Mucosa of gallbladder (tissue), 1 donor: Measurements from ENCODE around the gene PEX5L. TPM values are rescaled to one million over a fixed set of nuclear protein-coding genes. Genes with fewer than 3 reads are reported as not detected.

Experiments used
- DNase-seq: peaks from one replicate; pipeline ENCODE4 v3.0.0-alpha.2; 2020; ENCODE audit warnings: low spot score
- total RNA-seq: library from RNA; stranded (reverse); gene quantifications from one replicate; pipeline ENCODE4 v1.2.1, GENCODE V29; 2021
- donor health status: DM: no; HTN: no; CAD: no.

PEX5L gene
- total RNA-seq, 1 donor from 2014 or later = 0.23 TPM

DNA sequence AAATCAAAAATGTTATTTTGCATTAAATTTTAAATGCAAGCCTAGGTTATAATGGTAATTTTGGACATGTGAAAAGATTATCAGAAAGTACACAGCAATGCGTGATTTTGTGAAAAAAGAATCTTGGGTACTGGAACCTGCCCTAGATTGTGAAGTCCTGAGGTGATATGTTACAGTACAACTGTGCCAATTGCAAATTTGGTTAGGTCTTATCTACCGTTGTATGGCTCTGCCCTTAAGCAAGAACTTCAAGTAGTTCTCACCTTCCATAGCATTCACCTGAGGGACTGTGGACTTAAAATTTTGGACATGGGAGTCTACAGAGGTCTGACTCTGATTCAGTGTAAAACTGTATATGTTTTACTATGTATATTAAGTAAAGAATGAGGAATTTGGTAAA lies 140.2 kb downstream of the PEX5L start:
- DNase-seq = no peak

DNA sequence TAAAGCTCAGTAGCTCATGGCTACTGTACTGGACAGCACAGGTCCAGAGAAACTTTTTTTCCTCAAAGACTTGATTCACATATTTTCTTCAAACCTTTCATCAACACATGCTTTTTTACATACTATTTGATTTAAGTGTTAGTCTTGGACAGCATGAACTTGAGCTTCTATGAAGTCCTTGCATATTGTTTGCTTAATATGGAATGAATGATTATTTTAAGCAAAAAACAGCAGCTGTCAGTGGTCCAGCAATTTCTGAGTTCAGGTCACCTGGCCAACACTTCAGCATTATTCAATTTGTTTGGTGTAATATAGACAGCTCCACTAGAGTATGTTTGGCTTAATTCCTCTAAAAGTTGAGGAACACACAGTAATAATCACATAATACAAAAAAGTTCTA lies 141.4 kb downstream of the PEX5L start:
- no peak for DNase-seq

DNA sequence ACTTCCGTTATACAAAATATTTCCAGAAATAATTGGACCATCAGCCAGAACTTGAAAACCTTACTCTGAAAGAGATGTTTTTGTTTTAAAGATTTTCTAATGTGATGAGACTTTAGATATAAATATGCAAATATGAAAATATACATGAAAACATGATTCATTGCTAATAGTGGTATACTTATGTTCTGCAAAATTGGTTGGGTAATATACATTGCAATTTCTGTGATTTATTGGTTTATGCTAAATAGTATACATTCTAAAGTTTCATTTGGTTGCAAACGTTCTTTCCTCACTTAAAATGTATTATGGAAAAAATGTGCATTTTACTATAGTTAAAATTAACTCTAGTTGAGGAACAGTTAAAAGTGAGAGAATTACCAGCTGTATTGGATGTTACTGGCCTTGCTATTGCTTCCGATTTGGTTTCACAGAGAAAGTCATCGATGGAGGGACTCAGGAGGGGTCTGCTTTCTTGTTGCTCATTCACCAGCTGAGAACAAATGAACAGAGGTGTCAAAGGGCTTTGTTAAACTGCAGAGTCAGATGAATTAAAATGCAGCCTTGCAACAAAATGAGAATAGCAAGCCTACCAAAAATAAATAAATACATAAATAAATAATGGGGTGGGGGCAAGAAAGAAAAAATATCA lies 149.3 kb downstream of the PEX5L start:
- no peak for DNase-seq

DNA sequence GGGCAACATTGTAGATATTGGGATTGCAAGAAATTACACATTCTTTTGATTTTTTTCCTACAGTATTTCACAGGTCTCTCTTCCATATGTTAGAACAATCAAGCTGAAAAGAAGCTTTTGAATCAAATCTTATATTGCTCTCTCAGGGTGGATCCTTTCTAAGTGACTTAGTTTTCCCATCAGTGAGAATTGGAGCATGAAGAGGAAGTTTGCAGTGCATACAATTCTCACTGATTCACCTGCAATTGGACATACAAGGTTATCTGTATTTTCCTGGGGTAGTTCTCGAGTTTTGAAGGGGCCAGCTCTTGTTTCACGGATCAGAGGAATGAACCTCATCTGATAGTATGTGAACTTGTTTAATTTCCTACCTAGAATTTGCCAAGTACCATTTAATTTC lies 150.8 kb downstream of the PEX5L start:
- DNase-seq = no peak

DNA sequence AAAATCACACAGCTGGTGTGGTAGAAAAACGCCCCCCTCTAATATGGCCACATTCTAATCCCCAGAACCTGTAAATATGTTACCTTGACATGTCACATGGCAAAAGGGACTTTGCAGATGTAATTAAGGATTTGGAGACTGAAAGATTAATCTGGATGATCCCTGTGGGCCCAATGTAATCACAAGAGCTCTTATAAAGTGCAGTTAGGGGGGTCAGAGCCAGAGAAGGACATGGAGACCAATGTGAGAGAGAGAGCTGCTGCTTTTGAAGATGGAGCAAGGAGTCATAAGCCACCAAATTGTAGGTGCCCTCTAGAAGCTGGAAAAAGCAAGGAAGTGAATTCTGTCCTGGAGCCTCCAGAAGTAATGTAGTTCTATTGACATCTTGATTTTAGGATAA lies 152.6 kb downstream of the PEX5L start:
- no peak for DNase-seq

DNA sequence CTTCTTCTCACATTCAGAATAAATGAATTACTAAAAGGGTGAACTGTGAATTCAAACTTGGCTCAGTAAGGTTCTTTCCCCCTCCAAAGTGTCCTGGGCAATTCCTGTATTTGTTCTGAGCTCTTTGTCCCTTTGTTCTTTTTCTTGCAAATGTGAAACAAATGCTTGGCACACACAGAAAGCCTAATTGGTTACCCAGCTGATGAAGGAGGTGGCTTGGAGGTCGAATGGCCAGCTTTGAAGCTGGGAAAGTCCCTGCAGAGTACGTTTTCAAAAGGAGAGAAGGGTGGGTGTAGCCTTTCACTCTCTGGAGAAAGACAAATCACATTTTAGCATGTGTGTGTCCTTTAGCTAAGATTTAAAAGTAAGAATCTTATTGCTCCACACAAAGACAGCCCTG lies 154.4 kb downstream of the PEX5L start:
- no peak for DNase-seq

DNA sequence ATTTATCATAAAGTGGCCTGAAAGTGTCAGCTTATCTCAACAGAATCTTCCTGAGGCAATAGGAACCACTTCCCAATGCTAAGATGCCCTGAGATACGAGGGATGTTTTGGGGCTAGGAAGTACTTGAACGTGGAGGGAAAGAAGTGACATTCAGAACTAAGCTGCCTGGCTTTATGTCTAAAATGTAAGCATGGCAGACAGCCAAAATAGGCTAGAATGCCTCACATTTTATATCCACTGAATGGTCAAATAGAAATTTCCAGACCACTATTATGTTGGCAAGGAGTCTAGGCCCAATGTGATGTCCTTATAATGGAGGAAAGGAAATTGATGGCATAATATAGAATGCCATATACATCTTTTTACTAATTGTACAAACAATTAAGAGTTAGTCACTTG lies 154.9 kb downstream of the PEX5L start:
- no peak for DNase-seq

DNA sequence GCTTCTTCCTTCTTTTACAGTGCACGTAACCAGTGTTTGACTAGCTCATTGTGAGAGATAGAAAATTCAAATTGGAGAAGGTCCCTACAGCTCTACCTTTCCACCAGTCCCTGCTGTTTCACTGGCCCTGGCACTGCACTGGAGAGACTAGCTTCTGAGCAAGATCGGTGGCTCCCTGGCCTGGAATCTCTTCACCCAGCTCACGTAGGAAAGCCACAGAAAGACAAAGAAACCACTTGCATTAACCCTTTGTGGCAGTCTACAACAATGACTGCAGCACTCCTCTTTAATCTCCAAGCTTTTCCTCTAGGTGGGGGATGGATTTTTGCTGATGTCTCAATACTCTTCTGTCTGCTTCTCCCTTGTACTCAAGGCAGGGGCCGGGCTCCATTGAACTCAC lies 155.9 kb downstream of the PEX5L start:
- DNase-seq = no peak

DNA sequence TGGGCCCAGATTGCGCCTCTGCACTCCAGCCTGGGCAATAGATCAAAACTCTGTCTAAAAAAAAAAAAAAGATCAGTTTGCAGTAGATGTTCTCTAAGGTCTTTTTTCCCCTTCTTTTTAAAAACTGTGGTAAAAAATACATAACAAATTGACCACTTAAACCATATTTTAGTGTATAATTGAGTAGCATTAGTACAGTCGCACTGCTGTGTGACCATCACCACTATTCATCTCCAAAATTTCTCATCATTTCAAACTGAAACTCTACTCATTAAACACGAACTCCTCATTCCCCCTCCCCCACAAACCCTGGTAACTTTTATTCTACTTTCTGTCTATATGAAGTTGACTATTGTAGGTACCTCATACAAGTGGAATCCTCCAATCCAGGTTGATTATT lies 160.3 kb downstream of the PEX5L start:
- DNase-seq = no peak

DNA sequence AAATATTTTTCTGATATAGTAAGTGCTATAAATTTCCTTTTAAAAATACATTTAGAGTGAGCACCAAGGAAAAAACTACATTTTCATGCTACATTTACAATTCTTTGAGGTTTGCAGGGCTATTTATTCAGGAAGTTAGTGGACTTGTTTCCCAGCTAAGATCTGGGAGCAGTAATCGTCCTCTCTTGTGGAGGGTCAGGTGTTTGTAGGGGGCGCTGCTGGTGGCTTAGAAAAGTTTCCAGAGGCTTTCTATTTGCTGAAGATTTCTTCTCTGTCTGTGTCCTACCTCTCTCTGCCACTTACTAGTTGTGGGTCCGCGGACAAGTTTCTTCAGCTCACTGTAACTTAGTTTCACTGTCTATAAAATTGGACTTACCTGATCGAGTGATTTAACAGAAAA lies 163.9 kb downstream of the PEX5L start:
- no peak for DNase-seq

DNA sequence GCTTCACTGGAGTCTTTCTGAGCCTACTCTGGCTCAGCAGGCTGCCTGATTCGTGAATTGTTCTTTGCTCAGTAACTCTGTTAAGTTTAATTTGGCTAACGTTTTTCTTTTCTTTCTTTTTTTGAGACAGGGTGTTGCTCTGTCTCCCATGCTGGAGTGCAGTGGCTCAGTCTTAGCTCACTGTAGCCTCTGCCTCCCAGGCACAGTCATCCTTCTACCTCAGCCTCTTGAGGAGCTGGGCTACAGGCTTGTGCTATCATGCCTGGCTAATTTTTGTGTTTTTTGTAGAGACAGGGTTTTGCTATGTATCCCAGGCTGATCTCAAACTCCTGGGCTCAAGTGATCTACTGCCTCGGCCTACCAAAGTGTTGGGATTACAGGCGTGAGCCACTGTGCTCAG lies 165.0 kb downstream of the PEX5L start:
- DNase-seq = no peak

DNA sequence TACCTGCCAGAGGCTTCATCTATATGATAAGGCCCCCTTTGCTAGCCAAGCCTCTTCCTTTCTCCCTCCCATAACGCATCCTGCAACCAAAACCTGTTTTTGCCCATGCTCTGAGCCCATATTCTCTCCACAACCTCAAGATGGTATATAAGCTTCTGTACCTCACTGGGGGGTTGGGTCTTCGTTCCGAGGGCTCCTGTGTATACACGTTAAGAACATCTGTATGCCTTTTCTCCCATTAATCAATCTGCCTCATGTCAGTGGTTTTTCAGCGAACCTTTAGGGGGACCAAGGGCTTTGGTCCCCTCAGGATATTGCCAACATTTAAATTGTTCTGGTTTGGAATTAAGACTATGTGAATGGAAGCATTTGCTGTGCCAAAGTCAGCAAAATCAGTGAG lies 168.0 kb downstream of the PEX5L start:
- no peak for DNase-seq

DNA sequence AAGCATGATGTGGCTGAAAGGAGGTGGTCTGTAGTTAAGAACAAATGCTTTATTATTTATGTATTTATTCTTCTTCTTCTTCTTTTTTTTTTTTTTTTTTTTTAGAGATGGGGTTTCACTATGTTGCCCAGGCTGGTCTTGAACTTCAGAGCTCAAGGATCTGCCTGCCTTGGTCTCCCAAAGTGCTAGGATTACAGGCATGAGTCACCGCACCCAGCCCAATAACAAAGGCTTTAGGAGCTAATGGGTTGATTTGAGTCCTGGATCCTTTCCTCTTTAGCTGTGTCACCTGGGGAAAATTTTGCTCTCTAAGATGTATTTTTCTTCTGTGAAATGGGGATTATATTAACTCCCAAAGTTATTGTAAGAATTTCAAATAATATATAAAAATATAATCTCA lies 168.8 kb downstream of the PEX5L start:
- no peak for DNase-seq

DNA sequence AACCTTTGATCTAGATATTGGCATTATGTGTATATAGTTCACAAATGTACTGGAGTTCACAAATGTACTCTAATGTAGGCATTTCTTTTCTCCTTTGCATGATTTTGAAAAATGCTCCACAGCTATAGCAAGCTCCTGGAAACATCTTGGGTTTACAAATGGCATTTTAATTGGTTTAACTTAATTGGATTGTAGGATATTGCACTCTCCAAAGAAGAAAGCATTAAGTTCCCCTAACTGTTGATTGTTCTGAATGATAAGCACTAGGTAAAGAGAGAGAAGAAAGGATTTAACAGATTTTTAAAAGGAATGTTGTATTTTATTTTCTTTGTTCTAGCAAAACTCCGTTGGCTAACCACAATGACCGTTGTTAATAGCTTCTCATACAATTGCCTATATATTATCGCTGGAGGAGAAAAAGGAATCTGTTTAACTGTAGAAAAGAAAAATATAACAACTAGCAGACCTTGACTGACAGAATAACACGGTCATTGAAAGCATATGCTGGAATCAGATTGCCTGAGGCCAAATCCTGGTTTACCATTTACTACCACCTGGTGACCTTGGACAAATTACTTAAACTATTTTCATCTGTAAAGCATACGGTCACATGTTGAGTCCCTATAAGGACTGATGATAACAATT lies 170.8 kb downstream of the PEX5L start:
- DNase-seq = no peak

DNA sequence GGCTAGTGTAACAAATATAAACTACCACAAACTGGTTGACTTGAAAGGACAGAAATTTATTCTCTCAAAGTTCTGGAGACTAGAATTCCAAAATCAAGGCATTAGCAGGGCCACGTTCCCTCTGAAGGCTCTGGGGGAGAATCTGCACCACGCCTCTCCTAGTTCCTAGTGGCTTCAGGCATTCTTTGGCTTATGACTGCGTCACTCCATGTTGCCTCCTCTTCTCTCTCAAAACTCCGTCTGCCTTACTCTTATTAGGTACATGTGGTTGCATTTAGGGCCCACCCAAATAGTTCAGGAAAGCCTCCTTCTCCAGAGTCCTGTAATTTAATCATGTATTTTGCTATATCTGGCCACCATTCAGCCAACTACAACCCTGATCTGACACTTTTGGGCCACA lies 174.8 kb downstream of the PEX5L start:
- DNase-seq = no peak

DNA sequence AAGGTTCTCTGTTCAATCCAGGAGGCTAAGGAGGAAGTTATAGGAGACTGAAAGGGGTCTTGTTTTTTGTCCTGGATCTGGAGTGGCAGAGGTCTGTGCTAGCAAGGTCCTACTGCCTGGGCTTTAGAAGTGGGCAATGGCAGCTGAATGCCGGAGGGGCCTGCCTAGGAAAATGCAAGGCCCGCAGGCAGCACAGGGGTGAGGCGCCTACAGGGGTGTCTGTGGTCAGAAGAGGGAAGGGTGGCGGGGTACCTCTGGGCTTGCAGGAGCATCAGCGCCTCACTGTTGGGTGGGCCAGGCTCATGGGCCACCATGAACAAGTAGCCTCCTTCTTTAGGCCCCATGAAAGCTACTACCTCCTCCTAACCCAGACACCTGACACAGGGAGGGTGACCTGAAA lies 175.4 kb downstream of the PEX5L start:
- DNase-seq = no peak

DNA sequence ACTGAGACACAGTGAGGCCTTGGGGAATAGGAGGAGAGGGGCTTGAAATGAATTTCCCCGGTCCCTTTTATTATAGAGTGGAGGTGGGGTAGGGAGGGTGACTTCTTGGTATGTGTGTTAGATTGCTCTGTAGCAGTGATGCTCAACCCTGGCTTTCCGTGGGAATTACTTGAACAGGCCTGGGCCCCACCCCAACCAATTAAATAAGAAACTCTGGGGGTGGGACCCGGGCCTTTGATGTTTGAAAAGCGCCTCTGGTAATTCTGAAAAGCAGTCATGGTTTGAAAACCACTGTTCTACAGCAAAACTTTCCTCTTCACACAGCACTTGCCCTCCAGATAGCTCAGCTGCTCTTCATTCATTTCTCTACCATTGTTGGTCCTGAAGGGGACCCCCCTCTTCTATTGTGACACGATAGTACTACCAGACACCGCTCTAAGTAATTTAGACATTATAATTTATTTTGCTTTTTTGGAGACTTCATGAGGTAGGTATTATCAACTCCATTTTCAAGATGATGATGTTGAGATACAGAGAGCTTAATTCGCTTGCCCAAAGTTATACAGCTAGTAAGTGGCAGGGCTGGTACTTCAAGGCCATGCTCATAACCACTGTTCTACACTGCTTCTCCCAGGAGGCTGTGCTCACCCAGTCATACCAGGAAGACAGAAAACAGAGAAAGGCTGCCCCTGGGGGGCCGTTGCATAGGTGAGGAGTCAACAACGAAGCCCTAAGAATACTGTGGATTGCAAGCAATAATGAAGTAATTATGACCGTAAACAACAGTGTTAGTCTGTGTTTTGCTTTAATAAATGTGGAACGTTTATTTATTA lies 176.2 kb downstream of the PEX5L start:
- DNase-seq = no peak

DNA sequence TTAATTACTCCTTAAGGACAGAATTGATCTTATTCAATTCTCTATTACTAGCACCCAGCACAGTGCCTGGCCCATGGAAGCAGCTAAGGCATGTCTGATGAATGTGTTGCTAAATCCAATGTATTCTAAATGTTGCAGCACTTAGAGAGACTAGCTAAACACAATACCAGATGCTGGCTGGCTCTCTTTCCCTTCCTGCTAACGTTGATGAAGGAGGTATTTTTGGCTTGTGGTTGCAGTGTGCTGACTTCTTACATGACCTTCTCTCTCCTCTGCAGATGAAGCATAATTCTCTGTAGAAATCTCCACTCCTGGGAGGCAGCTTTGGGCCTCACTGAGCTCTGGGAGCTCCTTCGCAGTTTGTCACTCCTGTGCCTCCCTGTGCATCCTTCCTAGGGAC lies 183.6 kb downstream of the PEX5L start:
- no peak for DNase-seq

DNA sequence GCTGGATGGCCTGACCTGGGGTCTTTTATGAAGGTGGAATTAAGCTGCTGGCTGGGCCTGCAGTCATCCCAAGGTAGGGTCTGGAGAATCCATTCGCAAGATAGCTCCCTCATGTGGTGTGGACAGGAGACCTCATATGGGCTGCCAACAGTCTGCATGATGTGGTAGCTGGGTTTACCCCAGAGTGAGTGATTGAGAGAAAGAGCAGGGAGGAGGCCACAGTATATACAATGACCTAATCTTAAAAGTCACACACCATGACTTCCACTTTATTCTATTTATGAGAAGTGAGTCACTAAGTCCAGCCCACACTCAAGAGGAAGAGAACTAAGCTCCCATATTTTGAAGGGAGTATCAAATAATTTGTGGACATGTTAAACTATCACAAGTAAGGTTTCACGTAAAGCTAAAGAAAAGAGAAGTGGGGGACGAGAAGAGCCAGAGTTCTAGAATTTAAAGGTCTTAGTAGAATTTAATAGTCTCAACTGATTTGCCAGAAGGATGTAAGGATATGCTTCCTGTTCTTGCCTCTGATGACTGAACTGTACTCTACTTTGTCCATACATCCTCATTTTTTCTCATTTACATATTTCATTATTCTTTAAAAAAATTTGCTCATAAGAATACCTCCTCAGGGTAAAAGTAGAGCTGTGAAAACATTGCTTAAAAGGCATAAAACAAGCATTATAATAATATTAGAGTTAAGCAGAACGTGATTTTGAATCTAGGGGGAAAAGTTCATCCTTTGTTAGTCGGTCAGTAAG lies 184.4 kb downstream of the PEX5L start:
- no peak for DNase-seq

DNA sequence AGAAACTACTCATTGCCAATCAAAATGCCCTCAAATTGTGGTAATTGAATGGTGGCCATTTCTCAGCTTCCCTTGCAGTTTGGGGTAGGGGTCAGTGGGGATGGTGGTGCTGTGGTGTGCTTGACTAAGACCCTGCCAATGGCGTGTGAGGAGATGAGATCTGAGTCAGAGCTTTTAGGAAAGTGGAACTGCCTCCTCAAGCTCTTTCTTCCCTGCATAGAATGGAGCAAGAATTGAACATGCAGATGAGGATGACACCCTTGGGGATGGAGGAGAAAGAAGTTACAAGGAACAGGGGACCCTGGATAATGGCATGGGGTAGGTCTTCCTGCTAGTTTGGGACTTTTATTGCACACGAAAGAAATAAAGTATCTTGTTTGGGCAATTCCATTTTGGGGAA lies 188.0 kb downstream of the PEX5L start:
- no peak for DNase-seq

DNA sequence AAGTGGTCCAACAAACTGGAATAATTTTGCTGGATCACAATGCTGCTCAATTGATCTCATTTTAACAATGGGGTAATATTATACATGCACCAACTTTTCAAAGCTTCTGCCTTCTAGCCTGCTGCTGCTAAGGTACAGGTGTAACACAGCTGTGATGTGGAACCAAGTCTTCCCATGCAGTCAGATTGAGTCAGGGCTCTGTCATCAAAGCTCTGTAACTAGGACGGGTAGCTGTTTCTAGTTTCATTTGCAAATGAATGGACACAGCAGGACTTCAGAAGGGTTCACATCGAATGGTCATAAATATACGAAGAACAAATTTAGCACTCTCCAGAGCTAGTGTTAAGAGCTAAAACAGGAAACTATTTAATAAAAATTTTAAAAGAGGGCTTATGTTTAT lies 194.7 kb downstream of the PEX5L start:
- DNase-seq = no peak

DNA sequence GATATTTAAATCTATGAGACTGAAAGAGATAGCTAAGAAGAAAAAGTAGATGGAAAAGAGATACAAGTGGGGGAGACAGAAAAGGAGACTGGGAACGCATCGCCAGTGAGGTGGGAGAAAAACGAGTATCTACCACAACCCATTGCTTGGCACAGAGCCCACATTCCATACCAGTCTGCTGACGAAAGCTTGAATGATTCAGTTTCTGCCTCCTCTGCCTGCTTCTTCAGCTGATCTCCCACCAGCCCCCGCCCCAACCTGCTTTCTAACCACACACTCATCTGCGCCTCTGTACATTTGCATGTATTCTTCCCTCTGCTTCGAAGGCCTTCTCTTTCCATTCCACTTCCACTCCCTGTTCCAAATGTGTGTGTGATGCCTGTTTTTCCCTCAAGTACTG lies 195.8 kb downstream of the PEX5L start:
- no peak for DNase-seq
